ENCODE data around the gene AASS.

GRCh38 chr7:122148878-122149277, 4.8 kb upstream of the AASS start:
- no peak for TF ChIP-seq RFX5 (IDR thresholded peaks at IDR 0.05)
- no peak for TF ChIP-seq RAD21 (conservative IDR thresholded peaks at IDR 0.05 in 1 of 2, IDR thresholded peaks at IDR 0.05 in 1 of 2)
- no peak for TF ChIP-seq CTCF (IDR thresholded peaks at IDR 0.05)
- TF ChIP-seq HDAC2 (IDR thresholded peaks at IDR 0.05) = no peak
- TF ChIP-seq EP300 (IDR thresholded peaks at IDR 0.05) = no peak
- TF ChIP-seq POLR2A (IDR thresholded peaks at IDR 0.05; ENCODE audit: low read length) = no peak
- TF ChIP-seq JUN (IDR thresholded peaks at IDR 0.05) = no peak
- TF ChIP-seq, protein P1, sequence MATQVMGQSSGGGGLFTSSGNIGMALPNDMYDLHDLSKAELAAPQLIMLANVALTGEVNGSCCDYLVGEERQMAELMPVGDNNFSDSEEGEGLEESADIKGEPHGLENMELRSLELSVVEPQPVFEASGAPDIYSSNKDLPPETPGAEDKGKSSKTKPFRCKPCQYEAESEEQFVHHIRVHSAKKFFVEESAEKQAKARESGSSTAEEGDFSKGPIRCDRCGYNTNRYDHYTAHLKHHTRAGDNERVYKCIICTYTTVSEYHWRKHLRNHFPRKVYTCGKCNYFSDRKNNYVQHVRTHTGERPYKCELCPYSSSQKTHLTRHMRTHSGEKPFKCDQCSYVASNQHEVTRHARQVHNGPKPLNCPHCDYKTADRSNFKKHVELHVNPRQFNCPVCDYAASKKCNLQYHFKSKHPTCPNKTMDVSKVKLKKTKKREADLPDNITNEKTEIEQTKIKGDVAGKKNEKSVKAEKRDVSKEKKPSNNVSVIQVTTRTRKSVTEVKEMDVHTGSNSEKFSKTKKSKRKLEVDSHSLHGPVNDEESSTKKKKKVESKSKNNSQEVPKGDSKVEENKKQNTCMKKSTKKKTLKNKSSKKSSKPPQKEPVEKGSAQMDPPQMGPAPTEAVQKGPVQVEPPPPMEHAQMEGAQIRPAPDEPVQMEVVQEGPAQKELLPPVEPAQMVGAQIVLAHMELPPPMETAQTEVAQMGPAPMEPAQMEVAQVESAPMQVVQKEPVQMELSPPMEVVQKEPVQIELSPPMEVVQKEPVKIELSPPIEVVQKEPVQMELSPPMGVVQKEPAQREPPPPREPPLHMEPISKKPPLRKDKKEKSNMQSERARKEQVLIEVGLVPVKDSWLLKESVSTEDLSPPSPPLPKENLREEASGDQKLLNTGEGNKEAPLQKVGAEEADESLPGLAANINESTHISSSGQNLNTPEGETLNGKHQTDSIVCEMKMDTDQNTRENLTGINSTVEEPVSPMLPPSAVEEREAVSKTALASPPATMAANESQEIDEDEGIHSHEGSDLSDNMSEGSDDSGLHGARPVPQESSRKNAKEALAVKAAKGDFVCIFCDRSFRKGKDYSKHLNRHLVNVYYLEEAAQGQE (IDR thresholded peaks at IDR 0.05) = no peak
- no peak for TF ChIP-seq HOXB5 (CRISPR knock-in tag; IDR thresholded peaks at IDR 0.05)
- TF ChIP-seq HMGXB4 (CRISPR knock-in tag; IDR thresholded peaks at IDR 0.05; ENCODE audit: borderline replicate concordance) = no peak

Measured in A549 (cell line).